ENCODE data around the gene OTOF.

OTOF gene

GRCh38 chr2:26464390-26465265 is 13.3 kb downstream of the OTOF start:
- no peak for DNase-seq

- no peak for DNase-seq
These were observed 14.4 kb downstream of the OTOF start for GRCh38 chr2:26463244-26464192.

- DNase-seq, result peak; percentile 33
These were observed 15.2 kb downstream of the OTOF start for GRCh38 chr2:26462511-26463243.

- DNase-seq, result no peak
These were observed 15.8 kb downstream of the OTOF start for GRCh38 chr2:26462100-26462499.

GRCh38 chr2:26461601-26462023 is 16.3 kb downstream of the OTOF start:
- no peak for DNase-seq

- no peak for DNase-seq
These were observed 17.3 kb downstream of the OTOF start for GRCh38 chr2:26460613-26461031.

- DNase-seq, result no peak
These were observed 17.8 kb downstream of the OTOF start for GRCh38 chr2:26459991-26460612.

- no peak for DNase-seq
These were observed 19.4 kb downstream of the OTOF start for GRCh38 chr2:26458365-26459042.

GRCh38 chr2:26457695-26458364 is 20.1 kb downstream of the OTOF start:
- no peak for DNase-seq

GRCh38 chr2:26457251-26457666 is 20.7 kb downstream of the OTOF start:
- no peak for DNase-seq

- no peak for DNase-seq
These were observed 21.3 kb downstream of the OTOF start for GRCh38 chr2:26456440-26457250.

- DNase-seq, result no peak
These were observed 22.1 kb downstream of the OTOF start for GRCh38 chr2:26455670-26456439.

- DNase-seq, result no peak
These were observed 22.8 kb downstream of the OTOF start for GRCh38 chr2:26455037-26455669.

- DNase-seq, result no peak
These were observed 23.3 kb downstream of the OTOF start for GRCh38 chr2:26454561-26455001.

- no peak for DNase-seq
These were observed 24.2 kb downstream of the OTOF start for GRCh38 chr2:26453421-26454329.

GRCh38 chr2:26451700-26452099 is 26.2 kb downstream of the OTOF start:
- DNase-seq, result no peak

- DNase-seq, result no peak
These were observed 27.8 kb downstream of the OTOF start for GRCh38 chr2:26450031-26450635.
